Motor neuron (in vitro differentiated cells): ENCODE data around the gene TEX38. TPM values are rescaled to one million over a fixed set of nuclear protein-coding genes. Genes with fewer than 3 reads are reported as not detected.

Experiments
- ATAC-seq, 8 experiments: fragments of 200-7000 bp; cut with Tn5 transposase; replicated peaks in 6 of 8; 2 replicates each; pipeline ENCODE4 v1.8.0; 2021; ENCODE audit warnings: mild to moderate bottlenecking in 8 of 8, moderate library complexity in 8 of 8
- H3K27ac ChIP-seq, 2 donors: fragments of 250-450 bp; sonication (Bioruptor Pico); 2 replicates each; pipeline ENCODE4 v1.9.0; 2021; ENCODE audit warnings: antibody characterized with exemption in 2 of 2, mild to moderate bottlenecking in 2 of 2, moderate library complexity in 1 of 2
- H3K4me1 ChIP-seq, 2 donors: fragments of 250-450 bp; sonication (Bioruptor Pico); replicated peaks in 1 of 2; 2 replicates each; pipeline ENCODE4 v1.6.1; 2021; ENCODE audit warnings: antibody characterized with exemption in 2 of 2, mild to moderate bottlenecking in 2 of 2, moderate library complexity in 1 of 2
- H3K4me3 ChIP-seq, 5 donors: fragments of 250-450 bp; sonication (Bioruptor Pico); 2 replicates each; pipeline ENCODE4 v1.9.0; 2021; ENCODE audit warnings: antibody characterized with exemption in 5 of 5, mild to moderate bottlenecking in 5 of 5, moderate library complexity in 4 of 5
- WGBS, 10 experiments: fragments of 450-650 bp; shearing (Covaris generic); methylation state at CpG; one replicate each; pipeline ENCODE4 v1.0.0; 2022; 5-methylcytosine and 5-hydroxymethylcytosine counted together
- in situ Hi-C, 9 experiments: fragments of 400-800 bp; cut with MboI; loops; one replicate each; pipeline ENCODE4 v1.15.0; 2021; ENCODE audit warnings: low sequenced_read_pairs in 9 of 9, low pct_unique_long_range_greater_than_20kb in 2 of 9; ENCODE audit not compliant: unreplicated experiment in 9 of 9
- total RNA-seq, 8 experiments: library from RNA; unstranded; fragments of 300-600 nt; gene quantifications; 2 replicates each; pipeline versions ENCODE4 v1.2.3 to v1.2.4, GENCODE V29; 2022

Gene TEX38
- total RNA-seq = 1 to 10 TPM in 4 of 8 experiments, under 1 TPM in 4; 0.36 to 2.5 (median 1.0) TPM

GRCh38 chr1:46671554-46671953 lies at the start of gene TEX38:
TSS of gene TEX38 (plus strand) at chr1:46671854. CDS start at chr1:46671935, 81 bp downstream.
- Histone ChIP-seq H3K4me3 (no peak within 1 kb of the TSS), H3K27ac (no peak within 1 kb of the TSS), H3K4me1 (peaks cover 8 to 11% of the 10 kb centered on the region in 2 donors)
- in situ Hi-C loops = no loop called here
- no peak for ATAC-seq
- WGBS, 10 experiments = 71 to 100% (median 90%) methylated on average over 1 to 3 of the region's 3 CpGs; no CpG with 5 or more reads in 4 of the 10 experiments

GRCh38 chr1:46621930-46622329 lies 49.7 kb upstream of the TEX38 start:
- in situ Hi-C loops = no loop called here
- H3K27ac ChIP-seq = no peak overlapping the region
- H3K4me3 ChIP-seq = no peak overlapping the region
- peak in 2 of 8 experiments; percentile 74 for ATAC-seq
- peaks cover 8 to 11% of the 10 kb centered on the region in 2 donors for H3K4me1 ChIP-seq
- 1 to 90% (median 70%) methylated on average over 2 to 7 of the region's 7 CpGs; no CpG with 5 or more reads in 2 of the 10 experiments for WGBS, 10 experiments

- 0 to 100% (median 79%) methylated on average over 1 to 3 of the region's 3 CpGs; no CpG with 5 or more reads in 2 of the 10 experiments for WGBS, 10 experiments
- H3K4me3 ChIP-seq = no peak overlapping the region
- no peak overlapping the region for H3K27ac ChIP-seq
- in situ Hi-C loops = no loop called here
- ATAC-seq = peak in 3 of 8 experiments; percentile 80 to 92 (median 90)
- peaks cover 8 to 9% of the 10 kb centered on the region in 2 donors for H3K4me1 ChIP-seq
Observed at GRCh38 chr1:46622344-46622743, 49.3 kb upstream of the TEX38 start.

- WGBS, 10 experiments = 18 to 80% (median 60%) methylated on average over 1 to 4 of the region's 4 CpGs; no CpG with 5 or more reads in 3 of the 10 experiments
- Histone ChIP-seq H3K4me1 (peaks cover 8 to 9% of the 10 kb centered on the region in 2 donors), H3K4me3 (no peak overlapping the region), H3K27ac (no peak overlapping the region)
- peak in 5 of 8 experiments; percentile 72 to 92 (median 88) for ATAC-seq
- in situ Hi-C loops = no loop called here
Observed at GRCh38 chr1:46623743-46624644, 47.7 kb upstream of the TEX38 start.

GRCh38 chr1:46630719-46631118 lies 40.9 kb upstream of the TEX38 start:
- no peak for ATAC-seq
- no peak overlapping the region for H3K4me3 ChIP-seq
- WGBS, 10 experiments = 33 to 100% (median 83%) methylated on average over 1 to 2 of the region's 2 CpGs; no CpG with 5 or more reads in 1 of the 10 experiments
- no peak overlapping the region for H3K27ac ChIP-seq
- in situ Hi-C loops = no loop called here
- no peaks in the 10 kb centered on the region for H3K4me1 ChIP-seq

GRCh38 chr1:46635205-46635604 lies 36.4 kb upstream of the TEX38 start:
- 80 to 100% (median 95%) methylated on average over 1 to 2 of the region's 2 CpGs for WGBS, 10 experiments
- ATAC-seq = no peak
- in situ Hi-C loops = no loop called here
- Histone ChIP-seq H3K4me1 (no peaks in the 10 kb centered on the region), H3K27ac (no peak overlapping the region), H3K4me3 (no peak overlapping the region)

GRCh38 chr1:46637444-46638083 lies 34.1 kb upstream of the TEX38 start:
- no peak for ATAC-seq
- Histone ChIP-seq H3K4me1 (no peaks in the 10 kb centered on the region), H3K27ac (no peak overlapping the region), H3K4me3 (no peak overlapping the region)
- in situ Hi-C loops = no loop called here
- 42 to 100% (median 50%) methylated on average over 1 to 2 of the region's 2 CpGs; no CpG with 5 or more reads in 3 of the 10 experiments for WGBS, 10 experiments

GRCh38 chr1:46638921-46639320 lies 32.7 kb upstream of the TEX38 start:
- Histone ChIP-seq H3K27ac (no peak overlapping the region), H3K4me3 (no peak overlapping the region), H3K4me1 (no peaks in the 10 kb centered on the region)
- no peak for ATAC-seq
- in situ Hi-C loops = no loop called here

GRCh38 chr1:46639547-46639946 lies 32.1 kb upstream of the TEX38 start:
- no peaks in the 10 kb centered on the region for H3K4me1 ChIP-seq
- H3K27ac ChIP-seq = no peak overlapping the region
- no peak for ATAC-seq
- in situ Hi-C loops = no loop called here
- H3K4me3 ChIP-seq = no peak overlapping the region
- WGBS, 10 experiments = 75 to 100% (median 96%) methylated on average over 1 of the region's 1 CpG; no CpG with 5 or more reads in 4 of the 10 experiments

GRCh38 chr1:46642115-46642680 lies 29.5 kb upstream of the TEX38 start:
- Histone ChIP-seq H3K4me1 (no peaks in the 10 kb centered on the region), H3K27ac (no peak overlapping the region)
- in situ Hi-C loops = no loop called here

GRCh38 chr1:46643368-46643775 lies 28.3 kb upstream of the TEX38 start:
- no peak overlapping the region for H3K27ac ChIP-seq
- in situ Hi-C loops = no loop called here

More at GRCh38 chr1:46642115-46642680, 29.5 kb upstream of the TEX38 start:
- no peak overlapping the region for H3K4me3 ChIP-seq
- no peak for ATAC-seq

GRCh38 chr1:46645815-46646214 lies 25.8 kb upstream of the TEX38 start:
- WGBS, 10 experiments = 73 to 100% (median 90%) methylated on average over 1 to 4 of the region's 4 CpGs
- in situ Hi-C loops = no loop called here
- Histone ChIP-seq H3K4me3 (no peak overlapping the region), H3K4me1 (no peaks in the 10 kb centered on the region), H3K27ac (no peak overlapping the region)
- no peak for ATAC-seq

More at GRCh38 chr1:46643368-46643775, 28.3 kb upstream of the TEX38 start:
- H3K4me1 ChIP-seq = no peaks in the 10 kb centered on the region
- ATAC-seq = peak in 3 of 8 experiments; percentile 76 to 98 (median 86)
- H3K4me3 ChIP-seq = no peak overlapping the region

- no peak overlapping the region for H3K4me3 ChIP-seq
- H3K27ac ChIP-seq = no peak overlapping the region
- whole genome bisulfite sequencing, 10 experiments = 0 to 100% (median 90%) methylated on average over 1 of the region's 1 CpG; no CpG with 5 or more reads in 1 of the 10 experiments
- H3K4me1 ChIP-seq = no peaks in the 10 kb centered on the region
- in situ Hi-C loops = no loop called here
- no peak for ATAC-seq
Observed at GRCh38 chr1:46646331-46646730, 25.3 kb upstream of the TEX38 start.
